ENCODE results near the gene MCOLN3. TPM values are rescaled to one million over a fixed set of nuclear protein-coding genes. Genes with fewer than 3 reads are reported as not detected.
"Not testable (repeated sequence)": the region's sequence is repeated elsewhere in the genome, so short reads cannot be mapped to it uniquely, and the experiment has no call there.

MCOLN3 gene
- total RNA-seq, 1 experiment from 2014 or later, result 0.48 TPM

GRCh38 chr1:84991097-84991920, 57.0 kb downstream of the MCOLN3 start:
- DNase-seq (ENCODE audit: low read depth), result no peak

GRCh38 chr1:84988588-84988987, 59.7 kb downstream of the MCOLN3 start:
- no peak for DNase-seq (ENCODE audit: low read depth)

- DNase-seq (ENCODE audit: low read depth), result not testable (repeated sequence)
Measured at GRCh38 chr1:84986561-84986960, 61.7 kb downstream of the MCOLN3 start.

GRCh38 chr1:84985365-84985764, 62.9 kb downstream of the MCOLN3 start:
- no peak for DNase-seq (ENCODE audit: low read depth)

- no peak for DNase-seq (ENCODE audit: low read depth)
Measured at GRCh38 chr1:84982395-84982794, 65.9 kb downstream of the MCOLN3 start.

- no peak for DNase-seq (ENCODE audit: low read depth)
Measured at GRCh38 chr1:84975035-84975434, 73.3 kb downstream of the MCOLN3 start.

- peak; percentile 14 for DNase-seq (ENCODE audit: low read depth)
Measured at GRCh38 chr1:84973498-84974334, 74.6 kb downstream of the MCOLN3 start.

GRCh38 chr1:84972377-84972987, 75.8 kb downstream of the MCOLN3 start:
- DNase-seq (ENCODE audit: low read depth), result peak; percentile 21

- DNase-seq (ENCODE audit: low read depth), result no peak
Measured at GRCh38 chr1:84971957-84972356, 76.3 kb downstream of the MCOLN3 start.

GRCh38 chr1:84969489-84970250, 78.6 kb downstream of the MCOLN3 start:
- DNase-seq (ENCODE audit: low read depth), result no peak

- no peak for DNase-seq (ENCODE audit: low read depth)
Measured at GRCh38 chr1:84968865-84969264, 79.4 kb downstream of the MCOLN3 start.

- no peak for DNase-seq (ENCODE audit: low read depth)
Measured at GRCh38 chr1:84968101-84968500, 80.2 kb downstream of the MCOLN3 start.

Other genes starting within 250 kb of the MCOLN3 start
- 0.72 and 1.3 TPM in 2 replicates for gene LPAR3, start 155.3 kb downstream of the MCOLN3 start, total RNA-seq (2014; rRNA removed; shearing (Covaris generic))
- 2.3 and 2.5 TPM in 2 replicates for gene MCOLN2, start 51.4 kb downstream of the MCOLN3 start, total RNA-seq (2014; rRNA removed; shearing (Covaris generic))
- 0.78 and 1.2 TPM in 2 replicates for gene SYDE2, start 152.5 kb upstream of the MCOLN3 start, total RNA-seq (2014; rRNA removed; shearing (Covaris generic))
- 16.2 and 22.5 TPM in 2 replicates for gene C1orf52, start 211.2 kb upstream of the MCOLN3 start, total RNA-seq (2014; rRNA removed; shearing (Covaris generic))
- gene BCL10, start 228.1 kb upstream of the MCOLN3 start, total RNA-seq (2014; rRNA removed; shearing (Covaris generic)), result 31.9 and 34.1 TPM in 2 replicates

Data from RPMI7951 (cell line).